Stimulated activated CD8-positive, alpha-beta memory T cell treated with anti-CD3 and anti-CD28 coated beads, Interleukin-12 subunit alpha, Interleukin-12 subunit beta, amount 100 ng/mL, for 1 hour (primary cell): ENCODE measurements around the gene SMG1.
"Not testable (repeated sequence)": the region's sequence is repeated elsewhere in the genome, so short reads cannot be mapped to it uniquely, and the experiment has no call there.

ENCODE experiments used
- DNase-seq: peaks from one replicate; pipeline ENCODE4 v3.0.0-alpha.2; 2020; ENCODE audit warnings: low read depth

SMG1 gene

DNA sequence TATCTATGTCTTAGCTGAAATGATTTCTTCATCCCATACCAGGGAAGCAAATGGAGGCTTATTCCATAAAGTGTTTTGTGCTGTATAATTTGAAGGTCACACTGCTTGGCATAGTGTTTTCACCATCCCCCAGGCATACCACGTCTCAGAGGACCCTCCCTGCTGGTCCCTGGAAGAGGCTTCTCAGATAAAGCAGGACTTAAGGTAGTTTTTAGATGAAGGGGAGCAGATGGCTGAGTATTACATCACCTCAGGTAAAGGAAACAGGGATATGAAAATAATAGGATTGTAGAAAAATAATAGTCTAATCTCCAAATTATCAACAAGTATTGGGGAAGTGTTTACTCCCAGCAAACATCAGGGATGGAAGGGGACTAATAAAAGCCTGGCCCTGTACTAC lies 7.3 kb upstream of the SMG1 start:
- no peak for DNase-seq

DNA sequence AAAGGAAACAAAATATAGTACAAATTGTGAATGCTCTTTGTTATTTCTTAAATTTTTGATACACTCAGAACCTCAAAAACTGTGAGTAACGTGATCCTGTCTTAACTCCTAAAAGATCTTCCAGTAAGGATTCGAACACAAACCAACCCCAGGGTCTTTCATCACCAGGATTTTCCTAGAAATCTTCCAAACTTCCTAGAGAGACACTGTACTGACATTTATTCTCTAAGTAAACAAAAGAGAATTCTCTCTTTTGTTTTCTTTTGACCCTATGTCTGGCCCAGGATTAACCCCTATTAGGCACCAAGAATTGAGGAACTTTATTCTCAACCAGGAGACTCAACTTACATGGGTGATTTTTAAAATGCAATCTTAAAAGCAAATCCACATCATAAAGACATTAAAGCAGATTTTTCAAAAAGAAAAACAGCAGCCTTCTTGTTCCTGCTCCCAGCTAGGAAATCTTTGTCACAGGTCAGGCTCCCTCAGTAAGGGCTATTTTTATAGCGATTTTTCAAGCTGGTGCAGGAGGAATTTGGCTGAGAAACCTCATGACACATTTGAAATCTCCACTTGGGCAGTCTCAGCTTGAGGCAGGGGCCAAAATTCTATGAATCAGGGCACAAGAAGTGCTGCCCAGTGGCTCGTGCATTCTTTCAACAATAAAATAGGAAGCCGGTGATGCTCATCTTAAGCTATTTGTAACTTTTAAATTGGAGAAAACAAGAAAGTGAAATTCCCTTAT lies 6.2 kb upstream of the SMG1 start:
- DNase-seq: no peak

GRCh38 chr16:18931756-18932155 lies 5.5 kb upstream of the SMG1 start:
- no peak for DNase-seq

DNA sequence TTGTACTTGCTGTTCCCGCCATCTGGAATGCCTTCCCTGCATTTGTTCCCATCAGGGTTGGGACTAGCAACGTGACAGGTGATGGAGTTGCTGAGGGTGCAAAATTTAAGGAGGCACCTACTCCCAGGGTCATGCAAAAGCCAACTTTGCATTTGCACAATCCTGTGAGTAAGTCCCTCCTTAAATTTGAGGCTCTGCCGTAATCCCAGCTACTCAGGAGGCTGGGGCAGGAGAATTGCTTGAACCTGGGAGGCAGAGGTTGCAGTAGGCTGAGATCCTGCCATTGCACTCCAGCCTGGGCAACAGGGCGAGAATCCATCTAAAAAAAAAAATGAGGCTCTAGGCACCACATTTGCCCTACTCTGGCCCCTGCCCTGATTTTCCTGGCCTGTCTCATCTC lies 3.9 kb upstream of the SMG1 start:
- DNase-seq: not testable (repeated sequence)

DNA sequence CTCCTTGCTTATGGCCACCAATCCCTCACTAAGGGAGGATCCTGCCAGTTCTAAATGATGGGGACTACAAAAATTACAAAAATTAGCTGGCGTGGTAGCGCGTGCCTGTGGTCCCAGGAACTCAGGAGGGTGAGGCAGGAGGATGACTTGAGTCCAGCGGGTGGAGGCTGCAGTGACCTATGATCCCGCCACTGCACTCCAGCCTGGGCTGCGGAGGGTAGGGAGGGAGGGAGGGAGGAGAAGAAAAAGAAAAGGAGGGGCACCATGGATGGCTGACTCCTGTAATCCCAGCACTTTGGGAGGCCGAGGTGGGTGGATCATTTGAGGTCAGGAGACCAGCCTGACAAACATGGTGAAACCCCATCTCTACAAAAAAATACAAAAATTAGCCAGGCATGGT lies 1.9 kb upstream of the SMG1 start:
- DNase-seq: not testable (repeated sequence)

DNA sequence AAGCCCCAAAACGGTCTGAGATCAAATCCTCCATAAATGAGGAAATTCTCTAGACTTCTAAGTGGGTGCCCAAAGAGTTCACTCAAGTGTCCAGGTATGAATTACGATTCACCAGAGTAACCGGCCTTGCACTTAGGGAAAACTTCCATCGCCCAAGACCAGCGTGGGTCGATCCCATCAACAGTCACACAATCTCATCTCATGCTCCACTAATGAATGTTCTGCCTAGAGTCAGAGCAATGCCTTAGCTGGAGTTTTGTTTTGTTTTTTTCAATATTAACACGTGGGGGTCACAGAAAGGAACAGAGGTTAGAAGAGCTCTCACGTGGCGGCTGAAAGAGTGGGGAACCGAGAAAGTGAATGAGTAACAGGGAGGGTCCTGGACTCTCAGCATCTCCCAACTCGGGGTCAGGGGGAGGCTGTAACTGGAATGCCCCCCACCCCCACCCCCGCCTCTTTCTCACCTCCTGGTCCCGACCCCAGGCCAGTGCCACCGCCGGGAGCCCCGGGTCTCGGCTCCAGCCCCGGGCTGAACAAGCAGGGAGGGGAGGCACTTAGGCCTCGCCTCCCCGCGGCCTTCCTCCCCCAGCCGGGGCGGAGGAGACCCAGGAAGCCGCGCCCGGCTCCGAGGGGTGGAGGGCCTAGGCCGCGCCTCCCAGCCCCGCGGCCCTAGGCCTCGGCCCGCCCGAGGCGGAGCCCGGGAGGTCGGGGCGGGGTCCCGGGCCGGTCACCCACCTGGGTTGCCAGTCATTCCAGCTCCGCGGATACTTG lies 808 bp downstream of the SMG1 start:
- peak; percentile 22 for DNase-seq

DNA sequence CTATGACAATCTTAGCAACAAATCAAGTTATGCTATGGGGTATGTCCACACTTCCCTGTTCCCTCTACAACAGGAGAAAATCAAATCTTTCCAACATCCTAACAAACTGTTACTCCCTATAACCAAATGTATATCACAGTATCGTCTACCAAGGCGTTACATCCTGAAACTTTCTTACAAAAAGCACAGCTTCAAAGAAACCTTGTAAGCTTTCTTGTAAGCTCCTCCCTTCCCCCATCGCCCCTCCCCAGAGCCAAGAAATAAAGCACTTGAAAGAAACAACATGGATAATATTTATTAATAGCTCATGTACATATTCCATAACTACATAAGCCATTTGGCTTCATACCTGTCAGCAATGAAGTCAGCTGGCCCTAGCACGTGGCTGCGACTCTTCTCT lies 2.3 kb downstream of the SMG1 start:
- DNase-seq: not testable (repeated sequence)

DNA sequence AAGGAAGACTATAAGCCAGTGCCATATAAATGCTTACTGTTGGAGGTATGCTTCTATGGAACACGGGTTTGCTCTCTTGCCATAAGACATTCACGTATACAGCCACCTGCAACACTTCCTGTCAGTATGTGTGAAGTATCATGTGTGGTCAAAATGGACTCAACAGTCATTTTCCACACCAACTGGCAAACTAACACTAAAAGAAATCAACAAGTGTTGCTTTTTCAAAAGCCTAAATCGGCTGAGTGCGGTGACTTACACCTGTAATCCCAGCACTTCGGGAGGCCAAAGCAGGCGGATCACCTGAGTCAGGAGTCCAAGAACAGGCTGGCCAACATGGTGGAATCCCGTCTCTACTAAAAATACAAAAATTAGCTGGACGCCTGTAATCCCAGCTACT lies 3.1 kb downstream of the SMG1 start:
- not testable (repeated sequence) for DNase-seq

DNA sequence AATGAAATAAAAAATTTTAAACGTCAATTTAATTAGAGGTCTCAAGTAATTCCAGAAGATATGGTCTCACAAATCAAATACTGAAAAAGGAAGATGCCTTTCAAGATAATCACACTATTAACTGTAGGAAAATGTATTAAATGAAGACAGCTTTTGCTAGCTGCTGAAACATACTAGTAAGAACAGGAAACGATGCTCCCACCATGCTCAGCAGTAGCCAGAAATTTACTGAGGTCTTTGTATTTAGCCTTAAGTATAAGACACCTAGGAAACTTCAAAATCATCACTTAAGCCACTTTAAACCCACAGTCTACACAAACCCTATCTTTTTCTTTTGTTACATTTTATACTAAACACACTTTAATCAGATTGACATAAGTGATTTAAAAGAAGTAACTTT lies 16.6 kb downstream of the SMG1 start:
- not testable (repeated sequence) for DNase-seq

- DNase-seq: not testable (repeated sequence)
These were observed 17.5 kb downstream of the SMG1 start for GRCh38 chr16:18908716-18909115.

- not testable (repeated sequence) for DNase-seq
These were observed 23.4 kb downstream of the SMG1 start for GRCh38 chr16:18902778-18903177.

- DNase-seq: not testable (repeated sequence)
These were observed 24.2 kb downstream of the SMG1 start for GRCh38 chr16:18902044-18902443.

GRCh38 chr16:18901194-18901593 lies 25.0 kb downstream of the SMG1 start:
- DNase-seq: not testable (repeated sequence)

DNA sequence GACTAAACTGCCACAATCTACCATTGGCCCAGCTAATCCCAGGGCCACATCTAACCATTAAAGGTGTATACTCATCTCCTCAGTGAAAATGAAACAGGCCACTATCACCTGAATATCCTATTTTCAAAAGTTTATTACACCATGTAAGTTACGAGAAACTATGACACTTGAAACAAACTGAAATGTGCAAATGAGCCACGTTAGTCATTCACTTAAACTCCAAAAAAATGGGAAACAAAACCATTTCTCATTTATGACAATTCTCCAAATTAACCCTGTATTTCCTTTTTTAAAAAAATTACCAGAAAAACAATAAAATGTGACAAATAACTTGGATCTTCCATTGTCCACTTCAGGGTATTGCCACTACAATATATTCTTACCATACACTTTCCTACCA lies 41.8 kb downstream of the SMG1 start:
- not testable (repeated sequence) for DNase-seq

- not testable (repeated sequence) for DNase-seq
These were observed 48.5 kb downstream of the SMG1 start for GRCh38 chr16:18877734-18878133.

GRCh38 chr16:18877259-18877658 lies 48.9 kb downstream of the SMG1 start:
- not testable (repeated sequence) for DNase-seq

GRCh38 chr16:18876301-18876700 lies 49.9 kb downstream of the SMG1 start:
- DNase-seq: not testable (repeated sequence)

DNA sequence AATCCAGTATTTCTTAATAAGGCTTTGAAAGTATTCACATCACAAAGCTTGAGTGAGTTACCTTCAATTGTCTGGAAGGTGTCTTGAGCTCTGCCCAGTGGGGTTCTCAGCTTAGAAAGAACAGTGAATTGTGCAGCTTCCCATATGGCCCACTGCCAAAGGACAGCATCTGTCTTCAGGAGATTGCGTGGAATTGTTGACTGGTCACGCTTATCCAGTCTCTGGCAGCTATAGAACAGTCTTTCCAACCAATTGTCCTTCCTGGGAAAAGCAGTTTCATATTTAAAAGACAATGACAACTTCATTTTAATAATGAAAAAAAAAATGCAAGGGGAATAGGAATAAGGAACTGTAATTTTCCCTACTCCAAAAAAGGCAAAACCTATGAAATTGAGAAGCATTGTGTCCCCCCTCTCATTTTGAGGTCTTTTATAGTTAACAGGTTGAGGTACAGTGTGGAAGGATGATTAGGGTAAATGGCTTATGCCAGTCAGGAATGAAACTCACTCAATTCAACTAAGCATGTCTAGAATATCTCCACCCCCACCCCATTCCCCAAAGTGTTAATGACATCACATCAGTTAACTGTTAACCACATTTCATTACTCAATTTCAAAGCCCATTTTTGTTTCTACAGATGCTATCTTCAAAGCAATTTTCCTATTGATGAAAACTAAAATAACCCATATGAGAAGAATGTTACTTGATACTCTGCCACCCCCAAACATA lies 57.0 kb downstream of the SMG1 start:
- DNase-seq: not testable (repeated sequence)

DNA sequence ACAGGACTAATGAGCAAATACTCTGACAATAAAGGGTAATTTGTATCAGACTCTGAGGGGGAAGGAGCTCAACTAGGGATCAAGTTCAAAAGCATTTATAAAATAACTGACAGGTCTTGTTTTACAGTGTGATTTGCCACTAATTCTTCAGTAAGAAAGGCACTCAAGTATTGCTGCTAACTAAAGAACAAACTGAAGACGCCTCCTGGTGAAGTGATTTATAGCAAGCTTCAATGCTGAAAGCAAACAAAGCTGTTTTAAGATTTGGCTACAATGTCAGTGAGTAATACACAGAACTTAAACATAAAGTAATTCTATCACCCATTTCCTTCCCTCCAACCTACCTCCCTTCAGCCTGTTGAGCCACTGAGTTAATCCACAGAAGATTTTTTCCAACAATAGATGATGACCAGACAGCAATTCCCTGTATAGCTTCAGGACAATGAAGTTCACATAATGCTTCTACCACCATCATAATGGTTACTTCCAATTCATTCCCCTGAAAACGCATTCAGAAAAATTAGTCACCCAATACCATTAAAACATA lies 59.9 kb downstream of the SMG1 start:
- DNase-seq: not testable (repeated sequence)

DNA sequence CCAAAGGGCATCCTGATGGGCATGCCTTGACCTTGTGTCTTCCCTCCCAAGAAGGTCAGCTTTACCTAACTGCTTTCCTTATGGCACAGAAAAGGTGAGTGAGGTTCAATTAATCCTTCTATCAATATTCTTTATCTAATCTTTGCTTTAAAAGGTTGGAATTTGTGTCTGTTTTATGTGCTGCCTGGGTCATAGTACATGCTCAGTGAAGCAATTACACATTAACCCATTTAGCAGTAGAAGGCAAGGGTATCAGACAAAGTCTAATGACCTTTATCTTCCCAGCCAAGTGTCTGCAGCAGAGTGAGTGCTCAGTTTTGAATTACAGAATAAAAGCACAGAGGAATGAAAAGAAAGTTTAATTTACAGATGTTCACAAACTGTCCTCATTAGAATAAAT lies 63.3 kb downstream of the SMG1 start:
- DNase-seq: not testable (repeated sequence)

GRCh38 chr16:18855196-18855595 lies 71.0 kb downstream of the SMG1 start:
- no peak for DNase-seq

DNA sequence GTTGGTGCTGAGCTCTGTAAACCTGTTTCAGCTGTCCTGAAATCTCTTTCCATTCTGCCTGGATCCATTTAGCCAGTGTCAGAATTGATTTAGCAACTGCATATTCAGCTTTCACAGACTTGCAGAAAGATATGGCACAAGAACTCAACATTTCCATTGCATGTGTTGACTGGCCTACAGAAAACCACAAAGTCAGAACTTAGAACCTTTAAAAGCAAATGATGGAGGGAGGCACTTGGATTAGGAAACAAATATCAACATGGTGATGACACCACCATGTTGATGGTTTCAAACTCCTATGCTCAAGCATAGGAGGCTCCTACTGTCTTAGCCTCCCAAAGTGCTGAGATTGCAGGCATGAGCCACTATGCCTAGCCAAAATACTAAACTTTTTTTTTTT lies 72.5 kb downstream of the SMG1 start:
- no peak for DNase-seq
